HTR-8/SVneo (cell line): ENCODE results near the gene ATP8A2.

Experiments used
- DNase-seq: peaks from one replicate; pipeline ENCODE4 v3.0.0; 2011; ENCODE audit warnings: low spot score, mixed read lengths; ENCODE audit not compliant: insufficient read length
- FAIRE-seq: peaks from 2 replicates; lab custom pipeline; 2011; peaks lifted over from hg19 to GRCh38; lab: Jason Lieb, UNC

ATP8A2 gene

DNA sequence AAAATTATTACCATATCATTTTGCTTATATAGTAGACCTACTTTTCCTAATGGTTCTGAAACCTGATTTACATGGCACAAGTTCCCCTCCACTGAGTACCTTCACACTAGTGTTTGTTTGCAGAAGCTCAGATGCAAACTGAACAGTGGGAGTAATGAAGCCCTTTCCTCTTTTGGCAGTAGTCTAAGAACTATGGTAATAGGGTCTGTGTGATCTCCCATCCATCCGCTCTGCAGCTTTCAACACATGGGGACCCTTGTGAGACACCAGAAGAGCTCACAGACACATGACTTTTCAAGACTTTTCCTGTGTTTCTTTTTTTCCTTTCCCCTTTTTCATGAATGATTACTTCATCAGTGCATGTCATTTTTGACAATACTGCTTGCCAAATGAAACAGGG lies 336.0 kb downstream of the ATP8A2 start:
- no peak for DNase-seq
- FAIRE-seq, result no peak

- DNase-seq, result no peak
- FAIRE-seq, result no peak
Observed at GRCh38 chr13:25708268-25708667, 336.5 kb downstream of the ATP8A2 start.

GRCh38 chr13:25709088-25709487 lies 337.3 kb downstream of the ATP8A2 start:
- DNase-seq, result no peak
- no peak for FAIRE-seq

- no peak for DNase-seq
- FAIRE-seq, result no peak
Observed at GRCh38 chr13:25715760-25716159, 344.0 kb downstream of the ATP8A2 start.

DNA sequence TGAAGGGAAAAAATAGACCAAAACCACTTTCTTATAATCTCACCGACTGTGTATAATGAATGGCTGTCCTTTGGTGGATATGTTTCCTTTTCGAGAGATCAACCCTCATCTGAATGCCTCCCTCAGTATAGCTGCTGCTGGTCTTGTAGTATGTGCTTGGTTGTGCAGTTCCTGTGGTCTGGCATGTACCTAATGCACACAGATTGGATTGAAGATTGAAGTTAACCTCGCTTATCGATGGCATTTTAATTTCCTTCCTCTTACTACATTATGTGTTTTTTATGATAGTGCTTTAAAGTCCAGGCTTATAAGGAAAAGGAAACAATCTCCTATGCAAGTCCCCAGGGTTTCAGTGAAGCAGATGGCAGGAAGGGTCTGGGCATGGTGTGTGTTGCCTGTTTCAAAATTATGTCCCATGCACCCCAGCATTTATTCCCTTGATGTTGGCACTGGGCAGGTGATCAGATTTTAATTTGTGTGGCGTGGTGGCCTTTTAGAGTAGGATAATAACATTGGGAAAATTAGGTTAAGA lies 346.0 kb downstream of the ATP8A2 start:
- DNase-seq (no peak), FAIRE-seq (no peak)

- DNase-seq (no peak), FAIRE-seq (no peak)
Observed at GRCh38 chr13:25719666-25720065, 347.9 kb downstream of the ATP8A2 start.

- FAIRE-seq, result no peak
- no peak for DNase-seq
Observed at GRCh38 chr13:25722893-25723292, 351.1 kb downstream of the ATP8A2 start.

GRCh38 chr13:25725104-25725503 lies 353.3 kb downstream of the ATP8A2 start:
- no peak for FAIRE-seq
- DNase-seq, result no peak

DNA sequence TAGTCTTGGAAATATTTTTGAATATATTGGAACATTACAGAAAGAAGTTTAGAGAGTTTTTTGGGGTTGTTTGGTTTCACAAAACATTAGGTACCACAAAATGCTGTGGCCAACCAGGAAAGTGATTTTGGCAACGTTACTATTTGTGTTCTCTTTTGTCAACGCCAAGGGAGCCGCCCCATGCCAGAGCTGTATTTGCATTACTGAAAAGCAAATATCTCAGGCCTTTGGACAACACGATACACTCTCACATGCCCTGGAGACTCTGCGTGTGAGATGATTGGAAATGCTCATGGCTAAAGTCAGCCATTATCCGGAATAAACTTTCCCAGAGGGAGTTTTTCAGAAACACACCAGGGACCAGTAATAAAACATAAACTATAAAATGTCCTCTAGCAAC lies 355.5 kb downstream of the ATP8A2 start:
- FAIRE-seq (no peak), DNase-seq (no peak)

GRCh38 chr13:25727810-25728209 lies 356.0 kb downstream of the ATP8A2 start:
- FAIRE-seq, result no peak
- no peak for DNase-seq

- DNase-seq (no peak), FAIRE-seq (no peak)
Observed at GRCh38 chr13:25729201-25729600, 357.4 kb downstream of the ATP8A2 start.

GRCh38 chr13:25731037-25731436 lies 359.3 kb downstream of the ATP8A2 start:
- FAIRE-seq, result no peak
- DNase-seq, result no peak

GRCh38 chr13:25731536-25731935 lies 359.8 kb downstream of the ATP8A2 start:
- DNase-seq (no peak), FAIRE-seq (no peak)

GRCh38 chr13:25732111-25732865 lies 360.5 kb downstream of the ATP8A2 start:
- DNase-seq (no peak), FAIRE-seq (no peak)

- DNase-seq, result no peak
- no peak for FAIRE-seq
Observed at GRCh38 chr13:25733001-25733491, 361.3 kb downstream of the ATP8A2 start.

GRCh38 chr13:25733696-25734435 lies 362.1 kb downstream of the ATP8A2 start:
- FAIRE-seq (no peak), DNase-seq (no peak)

GRCh38 chr13:25738342-25739196 lies 366.8 kb downstream of the ATP8A2 start:
- no peak for FAIRE-seq
- DNase-seq, result no peak

DNA sequence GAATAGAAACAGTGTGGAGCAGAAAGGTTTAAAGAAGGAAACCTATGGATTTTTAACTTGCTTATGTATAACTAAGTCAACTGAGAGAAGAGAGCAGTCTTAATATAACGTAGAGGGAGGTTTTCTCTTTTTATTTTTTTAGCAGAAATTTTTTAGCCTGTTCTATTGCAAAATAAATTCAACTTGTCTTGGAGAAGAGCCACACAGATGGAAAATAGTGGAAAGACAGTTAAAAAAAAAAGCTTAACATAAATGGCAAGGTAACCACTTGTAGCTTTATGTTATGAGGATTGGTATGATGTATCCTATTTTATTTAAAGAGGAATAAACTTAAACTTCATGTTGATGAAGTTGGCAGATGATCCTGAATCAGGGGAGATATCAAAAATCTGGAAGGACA lies 367.6 kb downstream of the ATP8A2 start:
- FAIRE-seq (no peak), DNase-seq (no peak)

GRCh38 chr13:25741796-25742195 lies 370.0 kb downstream of the ATP8A2 start:
- no peak for FAIRE-seq
- no peak for DNase-seq

DNA sequence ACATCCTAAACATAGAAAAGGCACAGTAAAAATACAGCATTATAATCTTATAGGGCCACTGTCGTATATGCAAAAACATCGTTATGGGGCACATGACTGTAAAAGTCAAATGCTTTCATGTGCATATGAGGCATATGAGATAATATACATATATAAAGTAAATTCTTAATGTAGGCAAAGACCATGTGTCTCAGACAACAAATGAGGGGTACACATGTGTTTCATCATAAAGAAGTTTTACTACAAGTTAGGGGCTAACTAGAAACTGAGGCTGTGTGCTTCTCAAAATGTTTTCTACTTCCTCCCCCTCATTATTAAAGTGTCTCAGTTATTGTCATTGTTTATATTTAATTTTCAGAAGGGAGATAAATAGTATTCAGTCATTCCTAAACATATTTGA lies 370.4 kb downstream of the ATP8A2 start:
- no peak for DNase-seq

More for the DNA sequence above, 370.4 kb downstream of the ATP8A2 start:
- no peak for FAIRE-seq
